Measurements from ENCODE around the gene ZRANB3.

ZRANB3 gene

DNA sequence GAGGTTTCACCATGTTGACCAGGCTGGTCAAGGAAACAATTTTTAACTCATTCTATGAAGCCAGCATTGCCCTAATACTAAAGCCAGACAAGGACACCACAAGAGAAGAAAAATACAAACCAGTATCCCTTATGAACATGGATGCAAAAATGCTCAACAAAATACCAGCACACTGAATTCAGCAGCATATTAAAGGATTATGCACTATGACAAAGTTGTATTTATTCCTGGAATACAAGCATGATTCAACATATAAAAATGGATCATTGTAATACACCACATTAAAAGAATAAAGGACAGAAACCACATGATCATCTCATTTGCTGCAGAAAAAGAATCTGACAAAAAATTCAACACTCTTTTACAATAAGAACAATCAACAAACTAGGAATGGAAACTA, 340.2 kb downstream of the ZRANB3 start:
- H3K4me3 ChIP-seq = no peak overlapping the region
- H4K20me1 ChIP-seq = no peaks in the 10 kb centered on the region
- no peaks in the 10 kb centered on the region for H3K27me3 ChIP-seq
- no peak overlapping the region for H3K27ac ChIP-seq
- peaks cover 39% of the 10 kb centered on the region for H3K9me3 ChIP-seq
- no peaks in the 10 kb centered on the region for H3K4me1 ChIP-seq
- H3K4me2 ChIP-seq = no peak overlapping the region
- no peaks in the 10 kb centered on the region for H3K36me3 ChIP-seq
- TF ChIP-seq Cebpa-rat (IDR thresholded peaks at IDR 0.05) = no peak
- H3K9ac ChIP-seq = no peak overlapping the region

DNA sequence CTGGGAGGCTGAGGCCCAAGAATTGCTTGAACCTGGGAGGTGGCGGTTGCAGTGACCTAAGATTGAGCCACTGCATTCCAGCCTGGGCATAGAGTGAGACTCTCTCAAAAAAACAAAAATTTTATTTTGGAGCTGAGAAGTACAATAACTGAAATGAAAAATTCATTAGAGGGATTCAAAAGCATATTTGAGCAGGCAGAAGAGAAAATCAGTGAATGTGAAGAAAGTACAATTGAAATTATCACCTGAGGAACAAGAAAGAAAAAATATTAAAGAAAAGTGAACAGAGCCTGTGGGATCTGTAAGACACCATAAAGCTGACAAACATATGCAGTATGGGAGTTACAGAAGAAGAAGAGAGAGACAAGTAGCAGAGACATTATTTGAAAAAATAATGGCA, 341.9 kb downstream of the ZRANB3 start:
- Histone ChIP-seq H3K4me1 (no peaks in the 10 kb centered on the region), H3K9me3 (peaks cover 39% of the 10 kb centered on the region), H4K20me1 (no peaks in the 10 kb centered on the region), H3K27me3 (no peaks in the 10 kb centered on the region), H3K4me3 (no peak overlapping the region), H3K4me2 (no peak overlapping the region), H3K9ac (no peak overlapping the region), H3K36me3 (no peaks in the 10 kb centered on the region), H3K27ac (no peak overlapping the region)
- TF ChIP-seq Cebpa-rat (IDR thresholded peaks at IDR 0.05) = no peak

DNA sequence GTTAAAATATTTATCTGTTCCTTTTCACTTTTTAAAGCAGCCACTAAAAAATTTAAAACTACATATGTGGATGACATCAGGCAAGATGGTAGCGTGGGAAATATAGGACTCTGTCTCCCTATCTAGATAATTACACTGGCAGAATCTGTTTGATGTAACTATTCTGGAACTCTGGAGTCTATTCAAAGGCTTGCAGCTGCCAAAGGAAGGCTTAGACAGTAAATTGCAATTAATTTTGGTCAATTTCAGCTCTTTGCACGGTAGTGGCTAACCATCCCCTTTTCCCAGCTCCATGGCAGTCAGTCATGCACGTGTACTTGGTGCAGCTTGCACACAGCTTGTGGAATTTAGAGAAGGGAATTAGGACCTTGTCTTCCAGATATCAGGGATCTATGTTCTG, 343.7 kb downstream of the ZRANB3 start:
- no peak overlapping the region for H3K9ac ChIP-seq
- no peak overlapping the region for H3K27ac ChIP-seq
- H3K36me3 ChIP-seq = no peaks in the 10 kb centered on the region
- no peak overlapping the region for H3K4me2 ChIP-seq
- no peaks in the 10 kb centered on the region for H4K20me1 ChIP-seq
- TF ChIP-seq Cebpa-rat (IDR thresholded peaks at IDR 0.05) = no peak
- H3K27me3 ChIP-seq = no peaks in the 10 kb centered on the region
- H3K9me3 ChIP-seq = peaks cover 36% of the 10 kb centered on the region
- no peaks in the 10 kb centered on the region for H3K4me1 ChIP-seq
- no peak overlapping the region for H3K4me3 ChIP-seq

DNA sequence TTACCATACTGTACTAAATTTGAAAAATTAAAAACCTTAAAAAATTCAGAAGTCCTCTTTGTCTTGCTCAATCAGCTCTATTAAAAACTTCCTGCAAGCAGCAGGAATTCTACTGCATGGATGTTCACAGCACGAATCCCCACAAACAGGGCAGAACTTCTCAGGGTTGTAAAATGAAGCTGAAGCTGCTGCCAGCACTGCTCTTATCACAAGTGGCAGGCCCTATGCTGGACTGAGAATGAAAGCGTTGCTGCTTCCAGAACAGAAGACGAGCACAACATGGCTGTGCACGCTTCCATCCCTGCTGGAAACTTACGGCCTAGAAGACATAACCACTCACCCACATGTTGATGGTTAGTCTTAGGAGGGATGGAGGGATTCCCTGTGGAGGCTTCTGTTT, 345.0 kb downstream of the ZRANB3 start:
- Histone ChIP-seq H3K4me1 (no peaks in the 10 kb centered on the region), H3K4me2 (no peak overlapping the region)
- TF ChIP-seq Cebpa-rat (IDR thresholded peaks at IDR 0.05) = no peak

DNA sequence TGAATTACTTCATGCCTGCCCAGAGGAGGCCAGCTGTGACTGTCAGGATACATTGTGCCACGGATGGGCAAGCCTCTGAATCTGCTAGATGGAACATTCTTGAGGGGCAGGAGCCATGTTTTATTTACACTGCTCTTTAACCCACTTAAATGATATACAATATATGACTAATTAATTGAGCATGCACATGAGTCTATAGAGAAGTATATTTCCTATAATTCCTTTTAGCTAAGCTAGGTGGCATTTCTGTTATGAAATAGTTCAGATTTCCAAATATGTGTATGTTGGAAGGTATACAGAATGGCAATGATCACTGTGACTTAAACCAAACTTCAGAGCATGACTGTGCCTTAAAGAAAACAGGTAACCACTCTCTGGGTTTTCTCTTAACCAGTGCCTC, 347.2 kb downstream of the ZRANB3 start:
- Histone ChIP-seq H3K4me2 (no peak overlapping the region), H3K9me3 (peaks cover 11% of the 10 kb centered on the region; the same call in 1 of the 2 replicates), H3K4me3 (no peak overlapping the region), H3K27ac (no peak overlapping the region), H3K4me1 (no peaks in the 10 kb centered on the region), H3K36me3 (no peaks in the 10 kb centered on the region), H3K9ac (no peak overlapping the region), H4K20me1 (no peaks in the 10 kb centered on the region), H3K27me3 (no peaks in the 10 kb centered on the region)
- no peak for TF ChIP-seq Cebpa-rat (IDR thresholded peaks at IDR 0.05)

More for the DNA sequence above, 345.0 kb downstream of the ZRANB3 start:
- Histone ChIP-seq H3K36me3 (no peaks in the 10 kb centered on the region), H3K9ac (no peak overlapping the region), H3K27me3 (no peaks in the 10 kb centered on the region), H3K27ac (no peak overlapping the region), H4K20me1 (no peaks in the 10 kb centered on the region), H3K4me3 (no peak overlapping the region), H3K9me3 (peaks cover 30% of the 10 kb centered on the region)

DNA sequence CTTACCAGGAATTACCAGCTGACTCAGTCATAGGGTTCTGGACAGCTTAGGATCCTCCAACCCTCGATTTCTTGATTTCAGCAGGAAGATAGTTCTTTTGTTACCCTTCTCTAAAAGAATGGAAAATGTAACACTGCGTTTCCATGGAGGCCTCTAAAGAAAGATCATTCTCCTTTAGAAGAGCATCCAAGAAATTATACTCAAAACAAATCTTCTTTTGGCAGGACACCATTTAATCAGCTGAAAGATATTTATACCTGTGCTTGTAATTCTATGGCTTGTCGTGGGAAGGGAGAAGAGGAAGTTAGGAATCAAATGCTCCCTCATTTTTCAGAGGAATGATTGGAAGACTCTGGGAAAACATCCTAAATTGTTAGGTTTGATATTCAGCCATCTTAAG, 348.4 kb downstream of the ZRANB3 start:
- Histone ChIP-seq H4K20me1 (no peaks in the 10 kb centered on the region), H3K4me3 (no peak overlapping the region), H3K9ac (no peak overlapping the region), H3K36me3 (0 out of 2 replicates have a peak, but pooled peaks cover 5% of the 10 kb centered on the region), H3K4me2 (no peak overlapping the region), H3K4me1 (no peaks in the 10 kb centered on the region), H3K27me3 (no peaks in the 10 kb centered on the region), H3K9me3 (peaks cover 2% of the 10 kb centered on the region), H3K27ac (no peak overlapping the region)
- no peak for TF ChIP-seq Cebpa-rat (IDR thresholded peaks at IDR 0.05)

DNA sequence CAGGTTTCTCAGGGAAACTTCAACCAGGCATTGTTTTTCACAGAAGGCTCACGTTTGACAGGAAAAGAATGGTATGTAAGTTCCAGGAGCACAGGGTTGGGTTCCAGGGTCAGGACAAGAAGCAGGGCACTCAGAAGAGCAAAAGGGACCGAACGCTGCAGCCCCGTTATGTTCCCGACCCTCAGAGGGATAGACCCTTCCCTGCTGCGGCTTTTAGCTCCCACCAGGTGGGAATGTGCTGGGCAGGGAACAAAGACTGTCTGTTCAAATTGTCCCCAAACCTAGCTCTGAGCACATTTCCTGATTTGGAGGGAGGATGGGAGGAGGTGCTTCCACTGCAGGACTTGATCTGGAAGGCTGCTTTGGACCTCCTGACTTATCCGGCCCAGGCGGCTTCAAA, 348.8 kb downstream of the ZRANB3 start:
- no peaks in the 10 kb centered on the region for H4K20me1 ChIP-seq
- H3K27ac ChIP-seq = no peak overlapping the region
- no peaks in the 10 kb centered on the region for H3K27me3 ChIP-seq
- H3K4me1 ChIP-seq = no peaks in the 10 kb centered on the region
- no peak overlapping the region for H3K4me3 ChIP-seq
- H3K4me2 ChIP-seq = no peak overlapping the region
- peaks cover 5% of the 10 kb centered on the region for H3K9me3 ChIP-seq
- H3K36me3 ChIP-seq = peaks cover 9% of the 10 kb centered on the region; the same call in 1 of the 2 replicates
- no peak overlapping the region for H3K9ac ChIP-seq
- no peak for TF ChIP-seq Cebpa-rat (IDR thresholded peaks at IDR 0.05)

DNA sequence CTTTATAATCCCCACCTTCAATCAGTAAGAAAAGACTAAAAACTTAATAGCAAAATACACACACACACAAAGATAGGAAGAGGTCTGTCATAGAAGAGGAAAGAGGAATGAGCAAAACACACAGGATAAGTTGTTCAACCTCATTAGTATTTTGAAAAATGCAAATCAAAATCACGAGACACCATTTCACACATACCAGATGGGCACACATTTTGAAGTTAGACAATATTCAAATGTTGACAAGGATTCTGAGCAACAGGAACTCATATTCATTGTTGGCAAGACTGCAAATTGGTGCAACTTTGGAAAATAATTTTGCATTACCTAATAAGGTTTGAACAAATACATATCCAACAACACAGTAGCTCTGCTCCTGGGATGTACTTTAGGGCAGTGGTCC, 351.3 kb downstream of the ZRANB3 start:
- Histone ChIP-seq H3K9me3 (peaks cover 18% of the 10 kb centered on the region), H3K36me3 (peaks cover 31% of the 10 kb centered on the region), H3K4me2 (no peak overlapping the region), H3K27ac (no peak overlapping the region), H3K27me3 (no peaks in the 10 kb centered on the region), H4K20me1 (no peaks in the 10 kb centered on the region), H3K9ac (no peak overlapping the region), H3K4me1 (no peaks in the 10 kb centered on the region), H3K4me3 (no peak overlapping the region)
- TF ChIP-seq Cebpa-rat (IDR thresholded peaks at IDR 0.05) = no peak

DNA sequence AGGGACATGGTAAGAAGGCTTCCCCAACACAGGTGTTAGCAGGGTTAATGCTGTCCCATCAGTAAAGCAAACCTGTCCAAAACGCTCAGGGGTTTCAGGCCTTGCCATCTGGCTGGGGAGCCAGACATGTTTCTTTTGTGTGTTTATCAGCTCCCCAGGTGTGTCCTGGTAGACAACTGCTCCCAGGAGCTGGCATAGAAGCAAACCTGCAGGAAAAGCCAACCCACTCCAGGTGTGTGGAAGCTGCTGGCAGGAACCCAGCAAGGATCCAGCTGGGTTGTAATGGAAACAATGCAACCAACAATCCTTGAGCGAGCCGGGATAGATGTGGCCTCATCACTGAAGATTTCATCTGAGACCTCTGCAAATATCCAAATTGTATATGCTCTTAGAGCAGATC, 355.8 kb downstream of the ZRANB3 start:
- Histone ChIP-seq H3K4me2 (no peak overlapping the region), H3K27me3 (no peaks in the 10 kb centered on the region), H3K36me3 (peaks cover 75% of the 10 kb centered on the region), H3K4me1 (no peaks in the 10 kb centered on the region), H4K20me1 (no peaks in the 10 kb centered on the region), H3K9ac (no peak overlapping the region), H3K9me3 (peaks cover 18% of the 10 kb centered on the region), H3K27ac (no peak overlapping the region), H3K4me3 (no peak overlapping the region)
- TF ChIP-seq Cebpa-rat (IDR thresholded peaks at IDR 0.05) = no peak

DNA sequence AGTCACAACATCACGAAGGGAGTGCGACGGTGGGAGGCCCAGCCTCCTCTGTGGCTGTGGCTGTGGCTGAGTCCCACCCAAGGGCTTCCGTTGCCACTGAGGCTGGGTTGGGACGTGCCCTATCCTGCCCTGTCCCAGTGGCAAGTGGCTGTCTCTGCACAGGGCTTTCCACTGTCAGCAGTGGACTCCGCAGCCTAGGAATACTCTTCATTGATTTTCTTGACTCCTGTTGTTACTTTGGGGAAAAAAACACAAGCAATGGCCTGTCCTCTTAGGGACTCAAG, 356.3 kb downstream of the ZRANB3 start:
- H3K27me3 ChIP-seq = no peaks in the 10 kb centered on the region
- H3K36me3 ChIP-seq = peaks cover 79% of the 10 kb centered on the region
- peaks cover 18% of the 10 kb centered on the region for H3K9me3 ChIP-seq
- no peak overlapping the region for H3K4me2 ChIP-seq
- no peak overlapping the region for H3K27ac ChIP-seq
- no peak overlapping the region for H3K4me3 ChIP-seq
- H3K9ac ChIP-seq = no peak overlapping the region
- no peak for TF ChIP-seq Cebpa-rat (IDR thresholded peaks at IDR 0.05)
- no peaks in the 10 kb centered on the region for H3K4me1 ChIP-seq
- no peaks in the 10 kb centered on the region for H4K20me1 ChIP-seq

DNA sequence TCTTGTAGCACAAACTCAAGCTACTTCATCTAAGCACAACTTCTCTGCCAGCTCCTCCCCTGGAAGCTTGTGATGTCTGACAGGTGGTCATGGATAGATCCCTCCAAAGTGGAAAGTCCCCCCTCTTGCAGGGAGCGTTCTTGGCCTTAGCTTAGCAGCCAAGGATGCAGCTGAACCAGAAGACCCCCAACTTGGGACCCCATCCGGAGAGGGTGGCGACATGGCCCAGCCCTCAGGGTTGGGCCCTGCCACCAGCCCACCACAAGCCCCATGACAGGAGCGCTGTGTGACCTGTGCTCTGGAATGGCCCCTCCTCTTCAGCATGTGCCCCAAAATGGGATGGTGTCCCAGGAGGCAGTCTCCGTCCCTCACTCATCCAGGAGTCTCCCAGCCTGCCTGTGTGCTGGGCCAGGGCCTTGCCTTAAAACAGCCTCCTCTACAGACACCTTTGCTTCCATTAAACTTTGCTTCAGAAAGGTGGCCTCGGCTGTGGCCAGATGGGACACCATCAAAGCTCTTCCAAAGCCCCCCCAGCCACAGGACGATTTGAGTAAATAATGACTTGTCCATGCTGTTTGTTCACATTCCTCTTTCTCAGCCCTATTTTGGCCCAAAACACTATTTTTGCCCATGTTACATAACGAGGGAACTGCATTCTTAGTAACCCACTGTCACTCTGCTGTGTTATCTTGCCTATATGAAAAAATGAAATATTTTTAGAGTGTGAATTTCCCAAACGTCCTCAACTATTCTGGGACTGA, 356.8 kb downstream of the ZRANB3 start:
- TF ChIP-seq Cebpa-rat (IDR thresholded peaks at IDR 0.05) = no peak
- Histone ChIP-seq H3K4me2 (no peak overlapping the region), H4K20me1 (no peaks in the 10 kb centered on the region), H3K4me3 (no peak overlapping the region), H3K27me3 (no peaks in the 10 kb centered on the region), H3K4me1 (no peaks in the 10 kb centered on the region), H3K9ac (no peak overlapping the region), H3K36me3 (peaks cover 84% of the 10 kb centered on the region), H3K27ac (no peak overlapping the region), H3K9me3 (peaks cover 18% of the 10 kb centered on the region)

All from BLaER1 (cell line).